HEK293 (cell line): ENCODE results near the gene ARMH3.

Experiments used
- CTCF ChIA-PET: fragments of 350-600 bp; formaldehyde crosslinking; extraction: SDS; loops from one replicate; lab custom pipeline; 2021; ENCODE audit warnings: antibody characterized with exemption; lab: Yijun Ruan, JAX
- POLR2A ChIA-PET: fragments of 300-600 bp; formaldehyde crosslinking; extraction: SDS; loops from one replicate; lab custom pipeline; 2020; ENCODE audit warnings: antibody characterized with exemption, inconsistent platforms; lab: Yijun Ruan, JAX
- H3K27ac ChIP-seq: fragments of 200-500 bp; sonication (Bioruptor generic); 2 replicates; pipeline ENCODE4 v1.5.1; 2014; ENCODE audit warnings: low read depth, low read length, control low read depth, inconsistent platforms; ENCODE audit errors: extremely low read depth
- H3K36me3 ChIP-seq, 2 experiments: fragments of 200-500 bp in 1 of 2; sonication (Bioruptor generic) in 1 of 2; 1 replicate in 1 of 2; 2 replicates in 1 of 2; pipeline ENCODE4 v1.5.1; 2014 to 2017; ENCODE audit warnings: inconsistent platforms in 2 of 2, low read length in 2 of 2; ENCODE audit not compliant: control insufficient read depth in 2 of 2, insufficient read depth in 1 of 2
- H3K4me1 ChIP-seq: fragments of 200-500 bp; sonication (Bioruptor generic); 2 replicates; pipeline ENCODE4 v1.5.1; 2014; ENCODE audit warnings: mild to moderate bottlenecking, low read length, inconsistent platforms; ENCODE audit not compliant: control insufficient read depth, insufficient read depth
- H3K4me3 ChIP-seq: 2 replicates; pipeline ENCODE4 v1.5.1; 2011; ENCODE audit warnings: low read depth, mild to moderate bottlenecking, control low read depth, low read length, moderate library complexity
- H3K9me3 ChIP-seq: fragments of 200-500 bp; sonication (Bioruptor generic); 2 replicates; pipeline ENCODE4 v1.5.1; 2014; ENCODE audit warnings: low read depth, low read length, inconsistent platforms; ENCODE audit not compliant: control insufficient read depth, insufficient read depth
- GLIS1 ChIP-seq: fragments of 450-650 bp; formaldehyde crosslinking; IDR thresholded peaks from 2 replicates; pipeline ENCODE4 v1.5.1; 2016; ENCODE audit warnings: missing biosample characterization, missing genetic modification characterization
- PRDM1 ChIP-seq: fragments of 450-650 bp; formaldehyde crosslinking; IDR thresholded peaks from 2 replicates; pipeline ENCODE4; 2016; ENCODE audit warnings: missing biosample characterization, missing genetic modification characterization
- SP2 ChIP-seq: fragments of 450-650 bp; formaldehyde crosslinking; IDR thresholded peaks from 2 replicates; pipeline ENCODE4 v1.5.1; 2016; ENCODE audit warnings: missing biosample characterization, missing genetic modification characterization
- TCF7L2 ChIP-seq: IDR thresholded peaks from 2 replicates; pipeline ENCODE4 v1.6.1; 2011; ENCODE audit warnings: low read depth, mild to moderate bottlenecking, inconsistent platforms, low read length, moderate library complexity, borderline replicate concordance
- WT1 ChIP-seq: fragments of 450-650 bp; formaldehyde crosslinking; IDR thresholded peaks from 2 replicates; pipeline ENCODE4 v1.5.1; 2016; ENCODE audit warnings: missing biosample characterization, missing genetic modification characterization
- ZNF146 ChIP-seq: fragments of 450-650 bp; formaldehyde crosslinking; IDR thresholded peaks from 2 replicates; pipeline ENCODE4 v1.5.1; 2016; ENCODE audit warnings: missing biosample characterization, missing genetic modification characterization
- ZNF175 ChIP-seq: fragments of 450-650 bp; formaldehyde crosslinking; IDR thresholded peaks from 2 replicates; pipeline ENCODE4 v1.5.1; 2016; ENCODE audit warnings: missing biosample characterization, missing genetic modification characterization
- ZNF266 ChIP-seq: fragments of 450-650 bp; formaldehyde crosslinking; IDR thresholded peaks from 2 replicates; pipeline ENCODE4 v1.5.1; 2016; ENCODE audit warnings: missing biosample characterization, missing genetic modification characterization, low read depth
- ZNF416 ChIP-seq: fragments of 450-650 bp; formaldehyde crosslinking; IDR thresholded peaks from 2 replicates; pipeline ENCODE4 v1.5.1; 2016; ENCODE audit warnings: missing biosample characterization, missing genetic modification characterization
- ZNF548 ChIP-seq: fragments of 450-650 bp; formaldehyde crosslinking; IDR thresholded peaks from 2 replicates; pipeline ENCODE4 v1.5.1; 2016; ENCODE audit warnings: missing biosample characterization, missing genetic modification characterization
- ZNF610 ChIP-seq: fragments of 450-650 bp; formaldehyde crosslinking; IDR thresholded peaks from 2 replicates; pipeline ENCODE4 v1.5.1; 2016; ENCODE audit warnings: missing biosample characterization, missing genetic modification characterization, borderline replicate concordance
- ZNF677 ChIP-seq: fragments of 450-650 bp; IDR thresholded peaks from 2 replicates; pipeline ENCODE4 v1.5.0; 2018; ENCODE audit warnings: missing biosample characterization, mild to moderate bottlenecking, missing genetic modification characterization, moderate library complexity
- ZNF768 ChIP-seq: fragments of 450-650 bp; formaldehyde crosslinking; IDR thresholded peaks from 2 replicates; pipeline ENCODE4 v1.5.1; 2018; ENCODE audit warnings: missing biosample characterization, mild to moderate bottlenecking, missing genetic modification characterization
- TF ChIP-seq, protein P1 (sequence below): fragments of 450-650 bp; formaldehyde crosslinking; IDR thresholded peaks from 2 replicates; pipeline ENCODE4 v1.5.1; 2016; ENCODE audit warnings: missing biosample characterization, missing genetic modification characterization, borderline replicate concordance
- TF ChIP-seq, protein P2 (sequence below): fragments of 450-650 bp; formaldehyde crosslinking; IDR thresholded peaks from 2 replicates; pipeline ENCODE4 v1.5.1; 2016; ENCODE audit warnings: missing biosample characterization, missing genetic modification characterization
- TF ChIP-seq, protein P3 (sequence below): fragments of 450-650 bp; formaldehyde crosslinking; IDR thresholded peaks from 2 replicates; pipeline ENCODE4 v1.5.1; 2016; ENCODE audit warnings: missing biosample characterization, missing genetic modification characterization
- TF ChIP-seq, protein P4 (sequence below): fragments of 450-650 bp; formaldehyde crosslinking; IDR thresholded peaks from 2 replicates; pipeline ENCODE4 v1.5.1; 2016; ENCODE audit warnings: missing biosample characterization, missing genetic modification characterization, borderline replicate concordance

ARMH3 gene

DNA sequence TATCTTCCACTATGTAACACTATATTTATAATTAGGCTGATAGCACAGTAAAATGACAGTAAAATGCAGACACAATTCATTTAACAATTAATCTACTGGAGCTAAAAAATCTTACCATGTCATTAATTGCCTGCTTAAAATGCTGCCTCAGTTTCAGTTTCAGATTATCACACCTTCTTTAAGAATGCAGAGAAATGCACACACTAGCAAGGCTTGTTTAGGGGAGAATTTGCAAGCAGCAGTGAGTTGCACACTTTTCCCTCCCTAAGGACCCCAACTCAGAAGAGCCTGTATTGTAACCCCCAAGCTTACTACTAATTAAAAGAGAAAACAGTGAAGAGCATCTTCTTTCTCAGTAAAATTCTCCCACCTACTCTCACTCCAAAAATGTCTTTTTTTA is 132.7 kb downstream of the ARMH3 start:
- Histone ChIP-seq H3K27ac (no peak overlapping the region), H3K4me3 (no peak overlapping the region), H3K36me3 (peaks cover under 1 to 3% of the 10 kb centered on the region in 2 experiments), H3K4me1 (no peaks in the 10 kb centered on the region), H3K9me3 (no peaks in the 10 kb centered on the region)
- POLR2A ChIA-PET, result no interaction called here
- TF ChIP-seq, protein P1, sequence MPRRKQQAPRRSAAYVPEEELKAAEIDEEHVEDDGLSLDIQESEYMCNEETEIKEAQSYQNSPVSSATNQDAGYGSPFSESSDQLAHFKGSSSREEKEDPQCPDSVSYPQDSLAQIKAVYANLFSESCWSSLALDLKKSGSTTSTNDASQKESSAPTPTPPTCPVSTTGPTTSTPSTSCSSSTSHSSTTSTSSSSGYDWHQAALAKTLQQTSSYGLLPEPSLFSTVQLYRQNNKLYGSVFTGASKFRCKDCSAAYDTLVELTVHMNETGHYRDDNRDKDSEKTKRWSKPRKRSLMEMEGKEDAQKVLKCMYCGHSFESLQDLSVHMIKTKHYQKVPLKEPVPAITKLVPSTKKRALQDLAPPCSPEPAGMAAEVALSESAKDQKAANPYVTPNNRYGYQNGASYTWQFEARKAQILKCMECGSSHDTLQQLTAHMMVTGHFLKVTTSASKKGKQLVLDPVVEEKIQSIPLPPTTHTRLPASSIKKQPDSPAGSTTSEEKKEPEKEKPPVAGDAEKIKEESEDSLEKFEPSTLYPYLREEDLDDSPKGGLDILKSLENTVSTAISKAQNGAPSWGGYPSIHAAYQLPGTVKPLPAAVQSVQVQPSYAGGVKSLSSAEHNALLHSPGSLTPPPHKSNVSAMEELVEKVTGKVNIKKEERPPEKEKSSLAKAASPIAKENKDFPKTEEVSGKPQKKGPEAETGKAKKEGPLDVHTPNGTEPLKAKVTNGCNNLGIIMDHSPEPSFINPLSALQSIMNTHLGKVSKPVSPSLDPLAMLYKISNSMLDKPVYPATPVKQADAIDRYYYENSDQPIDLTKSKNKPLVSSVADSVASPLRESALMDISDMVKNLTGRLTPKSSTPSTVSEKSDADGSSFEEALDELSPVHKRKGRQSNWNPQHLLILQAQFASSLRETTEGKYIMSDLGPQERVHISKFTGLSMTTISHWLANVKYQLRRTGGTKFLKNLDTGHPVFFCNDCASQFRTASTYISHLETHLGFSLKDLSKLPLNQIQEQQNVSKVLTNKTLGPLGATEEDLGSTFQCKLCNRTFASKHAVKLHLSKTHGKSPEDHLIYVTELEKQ (tag by site-specific recombination), result no peak
- TF ChIP-seq PRDM1 (tag by site-specific recombination), result peak; percentile 52
- CTCF ChIA-PET, result no interaction called here

DNA sequence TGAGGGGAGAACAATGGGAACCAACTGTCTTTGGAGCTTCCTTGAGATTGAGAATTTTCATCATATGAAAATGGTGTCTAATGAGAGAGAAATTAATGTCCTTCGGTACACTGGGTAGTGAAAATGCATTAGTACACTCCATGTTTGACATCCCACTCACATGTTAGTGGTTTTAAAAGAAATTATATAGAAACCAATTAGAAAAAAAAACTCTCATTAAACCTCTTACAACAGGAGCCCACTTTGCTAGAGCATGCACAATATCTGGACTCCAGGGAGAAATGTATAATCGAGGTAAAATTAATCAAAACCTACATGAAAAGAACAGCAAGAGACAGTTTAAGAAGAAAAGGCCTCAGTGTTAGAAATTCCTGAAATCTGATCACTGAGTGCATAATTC is 133.1 kb downstream of the ARMH3 start:
- ChIA-PET CTCF (no interaction called here), POLR2A (no interaction called here)
- H3K27ac ChIP-seq, result no peak overlapping the region
- TF ChIP-seq ZNF768 (tag by site-specific recombination) (no peak), ZNF416 (tag by site-specific recombination) (no peak), TCF7L2 (no peak), SP2 (tag by site-specific recombination) (no peak), WT1 (tag by site-specific recombination) (no peak), ZNF677 (tag by site-specific recombination) (no peak), ZNF175 (tag by site-specific recombination) (no peak), GLIS1 (no peak), ZNF548 (tag by site-specific recombination) (no peak), ZNF610 (no peak), ZNF146 (tag by site-specific recombination) (no peak), ZNF266 (tag by site-specific recombination) (no peak)
- TF ChIP-seq, protein P2, sequence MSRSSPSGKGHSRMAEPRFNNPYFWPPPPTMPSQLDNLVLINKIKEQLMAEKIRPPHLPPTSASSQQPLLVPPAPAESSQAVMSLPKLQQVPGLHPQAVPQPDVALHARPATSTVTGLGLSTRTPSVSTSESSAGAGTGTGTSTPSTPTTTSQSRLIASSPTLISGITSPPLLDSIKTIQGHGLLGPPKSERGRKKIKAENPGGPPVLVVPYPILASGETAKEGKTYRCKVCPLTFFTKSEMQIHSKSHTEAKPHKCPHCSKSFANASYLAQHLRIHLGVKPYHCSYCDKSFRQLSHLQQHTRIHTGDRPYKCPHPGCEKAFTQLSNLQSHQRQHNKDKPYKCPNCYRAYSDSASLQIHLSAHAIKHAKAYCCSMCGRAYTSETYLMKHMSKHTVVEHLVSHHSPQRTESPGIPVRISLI (tag by site-specific recombination), result no peak
- TF ChIP-seq, protein P3, sequence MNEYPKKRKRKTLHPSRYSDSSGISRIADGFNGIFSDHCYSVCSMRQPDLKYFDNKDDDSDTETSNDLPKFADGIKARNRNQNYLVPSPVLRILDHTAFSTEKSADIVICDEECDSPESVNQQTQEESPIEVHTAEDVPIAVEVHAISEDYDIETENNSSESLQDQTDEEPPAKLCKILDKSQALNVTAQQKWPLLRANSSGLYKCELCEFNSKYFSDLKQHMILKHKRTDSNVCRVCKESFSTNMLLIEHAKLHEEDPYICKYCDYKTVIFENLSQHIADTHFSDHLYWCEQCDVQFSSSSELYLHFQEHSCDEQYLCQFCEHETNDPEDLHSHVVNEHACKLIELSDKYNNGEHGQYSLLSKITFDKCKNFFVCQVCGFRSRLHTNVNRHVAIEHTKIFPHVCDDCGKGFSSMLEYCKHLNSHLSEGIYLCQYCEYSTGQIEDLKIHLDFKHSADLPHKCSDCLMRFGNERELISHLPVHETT (tag by site-specific recombination), result no peak
- TF ChIP-seq, protein P4, sequence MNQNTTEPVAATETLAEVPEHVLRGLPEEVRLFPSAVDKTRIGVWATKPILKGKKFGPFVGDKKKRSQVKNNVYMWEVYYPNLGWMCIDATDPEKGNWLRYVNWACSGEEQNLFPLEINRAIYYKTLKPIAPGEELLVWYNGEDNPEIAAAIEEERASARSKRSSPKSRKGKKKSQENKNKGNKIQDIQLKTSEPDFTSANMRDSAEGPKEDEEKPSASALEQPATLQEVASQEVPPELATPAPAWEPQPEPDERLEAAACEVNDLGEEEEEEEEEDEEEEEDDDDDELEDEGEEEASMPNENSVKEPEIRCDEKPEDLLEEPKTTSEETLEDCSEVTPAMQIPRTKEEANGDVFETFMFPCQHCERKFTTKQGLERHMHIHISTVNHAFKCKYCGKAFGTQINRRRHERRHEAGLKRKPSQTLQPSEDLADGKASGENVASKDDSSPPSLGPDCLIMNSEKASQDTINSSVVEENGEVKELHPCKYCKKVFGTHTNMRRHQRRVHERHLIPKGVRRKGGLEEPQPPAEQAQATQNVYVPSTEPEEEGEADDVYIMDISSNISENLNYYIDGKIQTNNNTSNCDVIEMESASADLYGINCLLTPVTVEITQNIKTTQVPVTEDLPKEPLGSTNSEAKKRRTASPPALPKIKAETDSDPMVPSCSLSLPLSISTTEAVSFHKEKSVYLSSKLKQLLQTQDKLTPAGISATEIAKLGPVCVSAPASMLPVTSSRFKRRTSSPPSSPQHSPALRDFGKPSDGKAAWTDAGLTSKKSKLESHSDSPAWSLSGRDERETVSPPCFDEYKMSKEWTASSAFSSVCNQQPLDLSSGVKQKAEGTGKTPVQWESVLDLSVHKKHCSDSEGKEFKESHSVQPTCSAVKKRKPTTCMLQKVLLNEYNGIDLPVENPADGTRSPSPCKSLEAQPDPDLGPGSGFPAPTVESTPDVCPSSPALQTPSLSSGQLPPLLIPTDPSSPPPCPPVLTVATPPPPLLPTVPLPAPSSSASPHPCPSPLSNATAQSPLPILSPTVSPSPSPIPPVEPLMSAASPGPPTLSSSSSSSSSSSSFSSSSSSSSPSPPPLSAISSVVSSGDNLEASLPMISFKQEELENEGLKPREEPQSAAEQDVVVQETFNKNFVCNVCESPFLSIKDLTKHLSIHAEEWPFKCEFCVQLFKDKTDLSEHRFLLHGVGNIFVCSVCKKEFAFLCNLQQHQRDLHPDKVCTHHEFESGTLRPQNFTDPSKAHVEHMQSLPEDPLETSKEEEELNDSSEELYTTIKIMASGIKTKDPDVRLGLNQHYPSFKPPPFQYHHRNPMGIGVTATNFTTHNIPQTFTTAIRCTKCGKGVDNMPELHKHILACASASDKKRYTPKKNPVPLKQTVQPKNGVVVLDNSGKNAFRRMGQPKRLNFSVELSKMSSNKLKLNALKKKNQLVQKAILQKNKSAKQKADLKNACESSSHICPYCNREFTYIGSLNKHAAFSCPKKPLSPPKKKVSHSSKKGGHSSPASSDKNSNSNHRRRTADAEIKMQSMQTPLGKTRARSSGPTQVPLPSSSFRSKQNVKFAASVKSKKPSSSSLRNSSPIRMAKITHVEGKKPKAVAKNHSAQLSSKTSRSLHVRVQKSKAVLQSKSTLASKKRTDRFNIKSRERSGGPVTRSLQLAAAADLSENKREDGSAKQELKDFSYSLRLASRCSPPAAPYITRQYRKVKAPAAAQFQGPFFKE (tag by site-specific recombination), result no peak
- H3K9me3 ChIP-seq, result no peaks in the 10 kb centered on the region
- H3K4me3 ChIP-seq, result no peak overlapping the region
- peaks cover 0 to 3% of the 10 kb centered on the region in 2 experiments; a peak in 2 of 3 replicates for H3K36me3 ChIP-seq
- no peaks in the 10 kb centered on the region for H3K4me1 ChIP-seq
